HG03432 (cell line): ENCODE data around the gene AP2B1.
A peak's percentile ranks its signal among the peaks of the same experiment; 100 is the strongest.
"Not testable (repeated sequence)": the region's sequence is repeated elsewhere in the genome, so short reads cannot be mapped to it uniquely, and the experiment has no call there.

Experiments used
- ATAC-seq: cut with Tn5 transposase; IDR thresholded peaks from one replicate; pipeline ENCODE4 v1.9.1; 2021; ENCODE audit warnings: mild to moderate bottlenecking, moderate library complexity; ENCODE audit not compliant: unreplicated experiment

AP2B1 gene

GRCh38 chr17:35569405-35569804 lies 17.7 kb upstream of the AP2B1 start:
- no peak for ATAC-seq

DNA sequence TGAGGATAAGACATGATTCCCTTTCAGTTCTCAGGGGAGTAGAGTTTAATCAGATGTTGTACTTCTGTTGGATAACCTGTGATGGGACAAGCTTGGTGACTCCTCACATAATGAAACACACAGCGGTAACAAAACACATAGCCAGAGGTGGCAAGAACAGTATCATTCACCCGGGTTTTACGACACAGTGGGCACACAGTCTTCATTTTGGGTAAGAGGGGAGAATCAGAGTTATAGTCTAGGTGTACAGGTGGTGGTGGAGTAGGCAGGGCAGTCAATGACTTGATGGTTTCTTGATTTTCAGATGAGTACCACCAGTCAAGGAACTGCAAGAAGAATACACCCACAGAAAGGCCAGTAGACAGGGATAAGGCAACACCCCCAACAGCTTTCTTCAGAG lies 11.4 kb upstream of the AP2B1 start:
- ATAC-seq: no peak

DNA sequence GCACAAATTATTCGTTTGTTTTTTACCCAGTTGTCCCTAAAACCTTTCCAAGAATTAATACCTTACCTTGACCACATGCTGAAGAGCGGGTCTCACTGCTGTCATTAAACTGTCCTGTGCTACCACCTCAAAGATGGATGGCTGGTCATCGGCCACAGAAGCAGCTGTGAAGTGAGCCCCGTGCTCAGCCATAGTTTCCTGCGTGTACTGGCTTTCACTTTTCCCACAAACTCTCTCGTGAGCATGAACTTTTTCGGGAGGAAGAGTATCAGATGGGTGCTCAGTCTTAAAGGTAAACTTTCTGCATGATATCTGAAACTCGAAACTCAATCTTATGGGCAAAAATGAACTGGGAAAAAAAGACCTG lies 9.3 kb upstream of the AP2B1 start:
- no peak for ATAC-seq

DNA sequence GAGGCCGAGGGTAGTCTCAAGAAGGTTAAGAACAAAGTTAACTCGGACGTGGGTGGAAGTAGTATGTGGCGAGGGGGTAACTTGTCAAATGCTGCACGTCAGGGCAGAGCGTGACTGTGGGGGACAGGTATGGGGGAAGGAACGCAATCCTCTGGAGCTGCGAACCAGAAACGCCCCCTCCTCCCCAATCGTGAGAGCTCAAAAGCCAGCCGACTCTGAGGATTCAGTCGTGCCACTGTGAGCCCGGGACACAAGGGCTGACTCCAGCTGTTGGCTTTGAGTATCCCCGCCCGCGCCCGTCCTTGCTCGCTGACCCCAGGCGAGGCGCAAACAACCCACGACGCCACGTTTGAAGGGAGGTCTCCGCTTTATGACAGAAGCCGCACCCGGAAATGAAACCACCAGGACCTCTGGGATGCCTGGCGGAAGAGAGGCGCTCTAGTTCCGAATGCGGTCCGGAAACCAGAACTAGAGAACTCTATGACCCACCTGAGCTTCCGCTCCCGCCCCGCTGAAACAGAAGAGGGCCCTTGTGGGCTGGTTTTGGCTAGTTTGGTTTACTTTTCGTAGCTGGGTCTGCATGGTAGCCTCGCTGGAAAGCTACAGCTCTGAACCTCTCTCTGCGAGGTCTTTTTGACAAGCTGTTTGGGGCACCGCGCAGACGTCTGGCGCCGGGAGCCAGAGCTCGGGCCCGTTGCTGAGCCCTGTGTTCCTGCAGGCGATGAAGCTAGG lies 8.8 kb upstream of the AP2B1 start, which contains the start of gene PEX12:
PEX12 (minus strand) TSS at position 375 of the 732 bp plus-strand sequence. CDS start 550 bp downstream, outside the sequence.
- peak; percentile 78 for ATAC-seq

GRCh38 chr17:35578929-35579432 lies 8.1 kb upstream of the AP2B1 start:
- no peak for ATAC-seq

- no peak for ATAC-seq
Observed at GRCh38 chr17:35584061-35584460, 3.1 kb upstream of the AP2B1 start.

DNA sequence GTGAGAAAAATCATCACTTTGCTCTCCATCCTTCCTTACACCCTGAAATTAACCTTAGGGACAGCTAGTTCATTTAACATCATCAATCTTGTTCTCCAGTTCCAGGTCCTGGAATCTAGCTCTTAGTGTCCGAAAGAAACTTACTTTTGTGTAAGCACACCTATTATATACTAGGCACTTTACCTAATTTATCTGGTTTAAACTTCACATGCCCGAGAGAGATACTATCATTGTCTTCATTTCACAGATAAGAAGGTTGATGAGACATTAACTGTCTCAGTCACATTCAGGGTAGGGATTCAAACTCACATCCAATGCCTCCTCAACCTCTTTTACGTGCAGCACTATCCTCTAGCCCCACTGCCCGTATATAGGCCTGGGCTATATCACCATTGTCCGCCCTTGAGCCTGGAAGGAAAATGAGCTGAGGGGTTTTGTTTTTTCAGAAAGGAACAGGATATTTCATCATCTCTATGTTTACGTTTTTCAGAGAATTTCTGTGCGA lies 501 bp upstream of the AP2B1 start:
- peak; percentile 13 for ATAC-seq

- no peak for ATAC-seq
Observed at GRCh38 chr17:35588196-35588920, 1.2 kb downstream of the AP2B1 start.

- no peak for ATAC-seq
Observed at GRCh38 chr17:35596072-35596471, 8.9 kb downstream of the AP2B1 start.

DNA sequence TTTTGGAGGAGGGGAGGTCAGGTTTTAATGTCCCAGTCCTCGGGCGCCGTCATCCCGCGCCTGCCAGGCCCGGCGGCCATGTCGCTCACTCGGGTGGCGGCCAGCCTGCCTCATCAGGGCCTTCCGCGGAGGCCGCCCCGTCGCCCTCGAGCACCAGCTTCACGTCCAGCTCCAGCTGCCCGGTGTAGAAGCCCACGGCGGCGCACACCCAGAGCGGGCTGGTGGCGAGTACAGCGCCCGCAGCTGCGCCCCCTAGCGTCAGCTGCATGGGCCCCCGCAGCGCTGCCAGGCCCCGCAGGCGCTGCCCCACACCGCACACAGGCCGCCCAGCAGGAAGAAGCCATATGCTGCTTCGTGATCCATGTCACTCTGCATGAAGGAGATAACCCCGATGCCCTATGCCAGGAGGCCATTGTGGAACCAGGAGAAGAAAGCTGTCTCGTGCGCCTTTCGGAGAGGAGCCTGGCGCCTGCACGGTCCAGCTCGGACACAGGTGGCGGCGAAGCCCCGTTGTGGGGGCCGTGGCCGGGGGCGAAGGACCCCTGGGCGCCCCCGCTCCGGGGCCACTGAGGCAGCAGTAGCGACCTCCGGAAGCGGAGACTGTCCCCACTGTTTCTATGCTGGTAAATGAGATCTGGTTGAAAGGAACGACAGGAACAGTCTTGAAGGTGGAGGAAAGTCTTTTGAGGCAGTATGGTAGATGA lies 9.6 kb downstream of the AP2B1 start:
- no peak for ATAC-seq

- no peak for ATAC-seq
Observed at GRCh38 chr17:35597604-35598003, 10.5 kb downstream of the AP2B1 start.

GRCh38 chr17:35603674-35604073 lies 16.6 kb downstream of the AP2B1 start:
- no peak for ATAC-seq

GRCh38 chr17:35605678-35606077 lies 18.6 kb downstream of the AP2B1 start:
- ATAC-seq: no peak

- ATAC-seq: no peak
Observed at GRCh38 chr17:35607239-35607847, 20.2 kb downstream of the AP2B1 start.

DNA sequence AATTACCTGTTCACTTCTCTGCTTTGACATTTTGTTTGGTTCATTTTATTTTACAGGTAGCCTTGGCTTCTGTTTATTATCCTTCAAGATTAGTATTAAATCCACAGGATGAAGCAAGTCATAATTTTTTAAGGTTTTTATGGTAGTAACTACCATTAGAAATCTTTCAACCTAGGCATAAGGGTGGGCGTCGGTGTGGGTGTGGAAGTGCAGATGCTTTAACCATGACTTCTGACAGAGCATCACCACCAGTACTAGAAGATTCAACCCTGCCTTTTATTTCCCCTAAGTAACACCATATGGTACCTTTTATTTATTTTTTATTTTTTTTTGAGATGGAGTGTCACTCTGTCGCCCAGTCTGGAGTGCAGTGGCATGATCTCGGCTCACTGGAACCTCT lies 22.7 kb downstream of the AP2B1 start:
- ATAC-seq: no peak

- ATAC-seq: not testable (repeated sequence)
Observed at GRCh38 chr17:35610746-35611145, 23.6 kb downstream of the AP2B1 start.

DNA sequence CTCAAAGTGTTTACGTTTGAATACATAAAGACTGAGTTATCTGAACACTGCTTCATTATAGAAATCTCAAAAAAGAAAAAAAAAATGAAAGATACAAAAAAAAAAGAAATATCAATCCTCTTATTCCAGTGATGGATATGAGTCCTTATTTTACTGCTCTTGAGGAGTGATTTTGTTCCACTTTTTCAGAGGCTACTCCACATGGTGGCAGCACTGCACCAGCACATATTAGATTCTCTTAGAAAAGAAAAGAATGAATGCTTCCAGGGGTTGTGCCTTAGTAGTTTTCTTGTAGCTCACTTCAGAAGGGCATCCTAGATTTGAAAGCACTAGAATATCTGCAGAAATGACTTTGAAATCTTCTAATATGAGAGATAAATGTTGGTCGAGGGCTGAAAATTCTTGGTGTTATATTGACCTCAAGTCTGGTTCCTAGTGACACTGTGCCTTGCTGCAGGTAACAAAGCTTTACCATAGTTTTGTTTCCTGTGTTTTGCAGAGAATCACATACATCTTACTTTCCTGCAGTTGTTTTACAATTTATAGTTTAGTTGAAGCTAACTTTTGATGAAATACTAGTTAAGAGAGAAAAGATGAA lies 25.9 kb downstream of the AP2B1 start:
- no peak for ATAC-seq

DNA sequence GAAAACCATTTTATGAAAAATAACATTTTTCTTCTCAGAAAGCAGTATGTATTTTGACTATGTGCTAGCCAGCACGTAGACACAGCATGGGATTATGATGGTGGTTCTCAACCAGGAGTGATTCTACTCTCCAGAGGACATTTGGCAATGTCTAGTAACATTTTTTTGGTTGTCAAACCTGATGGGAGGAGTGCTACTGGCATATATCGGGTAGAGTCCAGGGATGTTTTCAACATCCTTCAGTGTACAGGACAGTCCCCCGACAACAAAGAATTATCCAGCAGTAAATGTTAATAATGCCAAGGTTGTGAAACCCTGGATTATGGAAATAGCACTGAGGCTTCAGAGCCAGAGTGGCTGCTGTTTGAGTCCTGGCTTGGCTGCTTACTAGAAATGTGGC lies 27.7 kb downstream of the AP2B1 start:
- ATAC-seq: no peak

DNA sequence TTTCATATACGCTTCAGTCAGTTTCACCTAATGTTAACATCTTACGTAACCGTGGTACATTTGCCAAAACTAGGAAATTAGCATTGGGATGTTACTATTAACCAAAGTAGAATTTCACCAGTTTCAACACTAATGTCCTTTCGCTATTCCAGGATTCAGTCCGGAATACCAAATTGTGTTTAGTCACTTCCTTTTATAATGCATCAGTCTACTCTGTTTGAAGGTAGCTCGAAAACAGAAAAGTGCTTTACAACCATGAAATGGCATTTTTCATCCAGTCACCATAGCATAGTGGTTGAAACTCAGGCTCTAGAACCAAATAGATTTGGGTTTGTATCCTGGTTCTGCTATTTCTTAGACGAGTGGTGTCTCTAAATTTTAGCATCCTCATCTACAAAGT lies 29.4 kb downstream of the AP2B1 start:
- no peak for ATAC-seq

- ATAC-seq: no peak
Observed at GRCh38 chr17:35617505-35617904, 30.4 kb downstream of the AP2B1 start.

GRCh38 chr17:35618628-35619027 lies 31.5 kb downstream of the AP2B1 start:
- ATAC-seq: no peak
